ACC112 (cell line): ENCODE results near the gene ZNF598.
"Not testable (repeated sequence)": the region's sequence is repeated elsewhere in the genome, so short reads cannot be mapped to it uniquely, and the experiment has no call there.

Experiments
- H2AFZ ChIP-seq: fragments of 200-600 bp; sonication (generic); one replicate; pipeline ENCODE4 v1.6.0; 2017; ENCODE audit warnings: antibody characterized with exemption, low read length; ENCODE audit not compliant: unreplicated experiment
- H3K27ac ChIP-seq: fragments of 200-600 bp; sonication (generic); 2 replicates; pipeline ENCODE4 v1.5.1; 2014; ENCODE audit warnings: low read depth, mild to moderate bottlenecking, antibody characterized with exemption, low read length, moderate library complexity
- H3K27me3 ChIP-seq: fragments of 200-600 bp; sonication (generic); 2 replicates; pipeline ENCODE4 v1.6.1; 2014; ENCODE audit warnings: mild to moderate bottlenecking, antibody characterized with exemption, low read length, moderate library complexity, mixed read lengths; ENCODE audit not compliant: insufficient read depth
- H3K36me3 ChIP-seq: fragments of 200-600 bp; sonication (generic); 2 replicates; pipeline ENCODE4 v1.6.1; 2016; ENCODE audit warnings: mild to moderate bottlenecking, antibody characterized with exemption, low read length, moderate library complexity, mixed read lengths; ENCODE audit not compliant: insufficient read depth
- H3K4me1 ChIP-seq: fragments of 200-600 bp; sonication (generic); one replicate; pipeline ENCODE4 v1.6.1; 2016; ENCODE audit warnings: low read length, mixed read lengths; ENCODE audit not compliant: insufficient read depth, unreplicated experiment, control insufficient read depth
- H3K4me3 ChIP-seq: fragments of 200-600 bp; sonication (generic); 2 replicates; pipeline ENCODE4 v1.5.1; 2014; ENCODE audit warnings: mild to moderate bottlenecking, low read depth, low read length
- H3K79me2 ChIP-seq: fragments of 200-600 bp; sonication (generic); one replicate; pipeline ENCODE4 v1.6.0; 2016; ENCODE audit warnings: low read length; ENCODE audit not compliant: control insufficient read depth, unreplicated experiment, insufficient read depth

Gene ZNF598

DNA sequence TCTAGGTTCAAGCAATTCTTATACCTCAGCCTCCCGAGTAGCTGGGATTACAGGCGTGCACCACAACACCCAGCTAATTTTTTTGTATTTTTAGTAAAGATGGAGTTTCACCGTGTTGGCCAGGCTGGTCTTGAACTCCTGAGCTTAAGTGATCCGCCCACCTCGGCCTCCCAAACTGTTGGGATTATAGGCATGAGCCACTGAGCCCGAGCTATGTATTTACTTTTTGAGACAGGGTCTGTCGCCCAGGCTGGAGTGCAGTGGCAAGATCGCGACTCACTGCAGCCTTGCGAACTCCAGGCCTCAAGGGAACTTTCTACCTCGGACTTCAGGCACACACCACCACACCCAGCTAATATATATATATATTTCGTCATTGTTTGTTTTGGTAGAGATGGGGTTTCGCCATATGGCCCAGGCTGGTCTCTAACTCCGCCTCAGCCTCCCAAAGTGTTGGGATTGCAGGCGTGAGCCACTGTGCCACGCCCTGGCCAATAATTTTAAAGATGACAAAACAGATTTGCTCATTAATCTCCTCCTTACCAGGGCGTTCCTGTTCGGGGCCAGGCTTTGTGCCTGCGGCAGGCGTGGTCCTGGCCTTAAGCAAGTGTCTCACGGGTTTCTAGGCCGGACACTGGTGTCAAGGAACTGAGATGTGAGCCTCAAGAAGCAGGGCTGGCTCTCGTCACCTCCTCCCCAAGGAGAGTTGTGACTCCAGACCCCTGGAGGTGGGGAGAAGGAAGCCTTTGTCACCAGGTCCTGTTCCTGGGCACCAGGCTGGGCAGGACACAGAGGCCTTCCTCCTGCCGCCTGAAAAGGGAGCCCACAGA, 5.7 kb upstream of the ZNF598 start:
- Histone ChIP-seq H3K4me3 (no peak overlapping the region), H2AFZ (no peak overlapping the region), H3K4me1 (peaks cover 13% of the 10 kb centered on the region), H3K27me3 (peaks cover 11% of the 10 kb centered on the region; the same call in 1 of the 2 replicates), H3K79me2 (peaks cover 6% of the 10 kb centered on the region), H3K27ac (peak overlapping the region; percentile 35; the same call in 1 of the 2 replicates), H3K36me3 (no peaks in the 10 kb centered on the region)

DNA sequence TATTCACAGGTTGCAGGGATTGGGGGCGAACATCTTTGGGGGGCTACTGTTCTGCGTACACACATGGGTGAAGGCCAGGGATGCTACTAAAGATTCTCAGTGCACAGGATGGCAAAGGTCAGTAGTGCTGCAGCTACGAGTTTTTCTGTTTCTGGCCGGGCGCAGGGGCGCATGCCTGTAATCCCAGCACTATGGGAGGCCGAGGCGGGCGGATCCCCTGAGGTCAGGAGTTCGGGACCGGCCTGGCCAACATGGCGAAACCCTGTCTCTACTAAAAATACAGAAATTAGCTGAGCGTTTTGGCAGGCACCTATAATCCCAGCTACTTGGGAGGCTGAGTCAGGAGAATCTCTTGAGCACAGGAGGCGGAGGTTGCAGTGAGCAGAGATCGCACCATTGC, 3.9 kb upstream of the ZNF598 start:
- H3K27ac ChIP-seq = no peak overlapping the region
- H2AFZ ChIP-seq = no peak overlapping the region
- peaks cover 19% of the 10 kb centered on the region for H3K79me2 ChIP-seq
- peaks cover 13% of the 10 kb centered on the region for H3K4me1 ChIP-seq
- H3K27me3 ChIP-seq = no peaks in the 10 kb centered on the region
- H3K4me3 ChIP-seq = no peak overlapping the region
- H3K36me3 ChIP-seq = no peaks in the 10 kb centered on the region

DNA sequence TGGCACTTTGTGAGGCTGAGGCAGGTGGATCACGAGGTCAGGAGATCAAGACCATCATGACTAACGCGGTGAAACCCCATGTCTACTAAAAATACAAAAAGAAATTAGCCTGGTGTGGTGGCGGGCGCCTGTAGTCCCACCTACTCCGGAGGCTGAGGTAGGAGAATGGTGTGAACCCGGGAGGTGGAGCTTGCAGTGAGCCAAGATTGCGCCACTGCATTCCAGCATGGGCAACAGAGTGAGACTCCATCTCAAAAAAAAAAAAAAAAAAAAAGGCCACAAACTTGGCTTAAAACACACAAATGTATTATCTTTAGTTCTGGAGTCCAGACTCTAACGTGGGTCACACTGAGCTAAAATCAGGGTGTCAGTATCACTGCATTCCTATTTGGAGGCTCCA, 2.1 kb upstream of the ZNF598 start:
- H3K4me3 ChIP-seq = not testable (repeated sequence)

DNA sequence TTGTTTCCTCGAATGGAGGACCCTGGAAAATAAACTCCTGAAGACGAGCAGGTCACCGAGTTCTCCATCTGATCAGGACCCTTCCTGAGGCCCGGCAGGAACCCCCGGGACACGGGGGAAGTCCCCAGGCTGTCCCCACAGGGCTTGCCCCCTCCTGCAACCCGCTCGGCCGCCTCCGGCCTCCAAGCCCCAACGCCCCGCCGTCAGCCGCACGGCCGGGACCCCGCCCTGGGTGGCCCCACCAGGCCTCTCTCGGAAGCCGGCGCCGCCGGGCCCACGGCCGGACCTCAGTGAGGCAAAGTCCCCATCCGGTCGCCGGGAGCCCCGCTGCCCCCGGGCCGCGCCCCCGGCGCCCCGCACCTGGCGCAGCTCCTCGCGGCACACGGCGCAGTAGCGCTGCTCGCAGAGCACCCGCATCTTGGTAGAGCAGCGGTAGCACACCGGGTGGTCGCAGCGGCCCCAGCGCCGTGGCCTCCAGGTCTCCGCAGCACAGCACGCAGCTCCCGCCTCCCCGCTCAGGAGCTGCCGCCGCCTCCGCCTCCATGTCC, 383 bp downstream of the ZNF598 start:
- Histone ChIP-seq H3K36me3 (no peaks in the 10 kb centered on the region), H3K79me2 (peaks cover 62% of the 10 kb centered on the region), H3K4me1 (peaks cover 25% of the 10 kb centered on the region), H2AFZ (no peak overlapping the region), H3K27ac (peak overlapping the region; percentile 70), H3K27me3 (no peaks in the 10 kb centered on the region), H3K4me3 (peak overlapping the region; percentile 83)

More for the DNA sequence above, 2.1 kb upstream of the ZNF598 start:
- Histone ChIP-seq H3K79me2 (peaks cover 37% of the 10 kb centered on the region), H3K4me1 (peaks cover 28% of the 10 kb centered on the region)
- not testable (repeated sequence) for H2AFZ ChIP-seq, H3K36me3 ChIP-seq, H3K27me3 ChIP-seq, H3K27ac ChIP-seq

DNA sequence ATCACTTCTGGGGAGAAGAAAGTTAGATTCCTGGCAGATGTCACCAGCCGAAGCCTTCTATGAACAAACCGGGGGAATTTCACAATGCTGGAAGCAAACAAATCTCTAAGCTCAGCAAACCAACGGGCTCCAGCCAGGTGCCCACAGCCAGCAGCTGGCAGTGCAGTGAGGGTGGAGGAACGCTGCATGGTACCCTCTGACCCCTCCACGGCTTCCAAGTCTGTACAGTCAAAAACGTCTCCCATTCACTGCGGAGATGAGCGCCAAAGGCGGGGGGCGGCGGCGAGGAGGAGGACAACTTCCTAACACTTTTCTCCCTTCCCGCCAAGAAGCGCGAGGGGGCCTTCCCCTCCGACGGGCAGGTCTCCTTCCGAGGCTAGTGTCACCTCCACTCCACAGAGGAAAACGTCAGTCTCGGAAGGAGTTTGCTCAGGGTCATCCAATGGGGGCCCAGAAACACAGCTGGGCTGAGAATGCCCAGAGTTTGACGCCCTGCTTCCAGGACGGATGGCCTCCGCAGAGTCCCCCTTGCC, 924 bp downstream of the ZNF598 start:
- Histone ChIP-seq H2AFZ (no peak overlapping the region), H3K27me3 (no peaks in the 10 kb centered on the region), H3K27ac (peak overlapping the region; percentile 70), H3K4me3 (peak overlapping the region; percentile 83), H3K79me2 (peaks cover 66% of the 10 kb centered on the region), H3K36me3 (no peaks in the 10 kb centered on the region), H3K4me1 (peaks cover 28% of the 10 kb centered on the region)

DNA sequence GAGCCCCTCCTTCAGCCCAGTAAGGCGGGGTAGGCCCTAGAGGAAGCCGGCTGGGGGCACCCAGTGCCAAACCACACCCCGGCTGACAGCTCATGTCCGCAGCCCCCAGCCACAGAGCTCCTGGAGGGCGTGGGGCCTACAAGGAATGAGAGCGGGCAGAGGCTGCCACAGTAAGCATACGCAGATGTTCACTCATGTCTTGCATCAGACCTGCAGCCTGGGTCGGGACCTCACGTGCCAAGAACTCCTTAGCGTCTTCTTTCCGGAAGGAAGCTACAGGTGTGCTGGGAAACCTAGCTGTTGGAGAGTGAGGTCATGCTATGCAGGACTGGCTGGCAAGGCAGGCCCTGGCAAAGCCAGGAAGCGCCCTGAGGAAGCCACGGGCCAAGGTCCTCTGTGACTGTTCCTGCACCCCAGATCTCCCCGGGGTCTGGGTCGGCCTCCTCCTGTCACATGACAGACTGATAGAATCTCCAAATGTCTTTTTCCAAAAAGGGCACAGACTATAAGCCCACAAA, 1.6 kb downstream of the ZNF598 start:
- Histone ChIP-seq H3K79me2 (peaks cover 72% of the 10 kb centered on the region), H2AFZ (no peak overlapping the region), H3K27ac (peak overlapping the region; percentile 70)

DNA sequence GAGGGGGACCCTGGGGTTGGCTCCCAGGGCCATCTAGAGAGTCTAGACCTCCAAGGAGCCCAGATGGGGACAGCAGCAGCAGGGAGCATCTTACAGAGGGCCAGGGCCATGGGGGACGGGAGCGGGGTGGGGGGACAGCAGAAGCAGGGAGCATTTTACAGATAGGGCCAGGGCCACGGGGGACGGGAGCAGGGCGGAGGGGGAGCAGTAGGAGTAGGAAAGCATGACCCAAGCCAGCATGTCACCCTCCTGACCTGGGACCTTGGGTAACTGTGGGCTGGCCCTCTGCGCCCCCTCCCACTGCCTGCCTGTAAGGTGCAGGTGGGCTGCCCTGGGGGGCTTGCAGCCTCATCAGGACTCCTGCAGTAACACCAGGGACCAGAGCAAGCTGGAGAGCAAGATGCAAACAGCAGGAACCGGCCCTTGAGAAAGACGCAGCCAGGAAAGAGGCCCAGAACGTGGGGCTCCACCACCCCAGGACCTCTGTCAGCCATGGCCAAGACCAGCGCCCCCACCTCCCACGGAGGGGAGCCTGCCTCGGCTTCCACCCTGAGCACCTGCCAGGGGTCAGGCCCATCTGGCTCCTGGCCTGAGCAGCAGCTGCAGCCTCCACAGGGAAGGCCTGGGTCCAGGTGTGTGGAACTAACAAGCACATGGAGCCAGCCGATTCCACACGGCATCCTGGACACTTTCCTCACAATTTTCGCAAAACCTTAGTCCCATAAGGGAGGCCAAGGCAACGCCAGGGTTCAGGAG, 2.4 kb downstream of the ZNF598 start:
- Histone ChIP-seq H3K4me1 (peaks cover 28% of the 10 kb centered on the region), H3K79me2 (peaks cover 74% of the 10 kb centered on the region), H3K36me3 (0 out of 2 replicates have a peak, but pooled peaks cover 4% of the 10 kb centered on the region), H3K27me3 (no peaks in the 10 kb centered on the region), H3K4me3 (peak overlapping the region; percentile 83), H3K27ac (peak overlapping the region; percentile 68), H2AFZ (no peak overlapping the region)

More for the DNA sequence above, 1.6 kb downstream of the ZNF598 start:
- no peaks in the 10 kb centered on the region for H3K27me3 ChIP-seq
- no peaks in the 10 kb centered on the region for H3K36me3 ChIP-seq
- H3K4me3 ChIP-seq = peak overlapping the region; percentile 83
- peaks cover 28% of the 10 kb centered on the region for H3K4me1 ChIP-seq

DNA sequence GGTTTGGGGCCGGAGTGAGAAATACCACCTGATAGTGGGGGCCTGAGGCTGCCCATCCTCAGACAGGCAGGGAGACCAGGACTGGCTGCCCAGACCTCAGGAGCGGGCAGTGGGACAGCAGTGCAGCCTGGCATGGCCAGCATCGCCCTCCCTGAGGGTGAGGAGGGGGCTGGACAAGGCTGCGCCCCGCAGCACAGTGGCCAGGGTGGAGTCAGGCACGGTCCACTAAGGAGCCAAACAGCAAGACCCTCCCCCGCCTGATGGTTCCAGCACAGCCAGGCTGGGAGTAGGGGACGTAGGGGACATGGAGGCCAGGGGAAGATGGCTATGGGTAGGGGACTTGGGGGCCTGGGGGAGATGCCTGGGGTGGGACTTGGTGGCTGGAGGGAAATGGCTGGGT, 3.3 kb downstream of the ZNF598 start:
- Histone ChIP-seq H3K4me1 (peaks cover 28% of the 10 kb centered on the region), H3K4me3 (no peak overlapping the region), H3K79me2 (peaks cover 74% of the 10 kb centered on the region), H2AFZ (no peak overlapping the region), H3K36me3 (peaks cover 12% of the 10 kb centered on the region; the same call in 1 of the 2 replicates), H3K27me3 (no peaks in the 10 kb centered on the region), H3K27ac (no peak overlapping the region)

DNA sequence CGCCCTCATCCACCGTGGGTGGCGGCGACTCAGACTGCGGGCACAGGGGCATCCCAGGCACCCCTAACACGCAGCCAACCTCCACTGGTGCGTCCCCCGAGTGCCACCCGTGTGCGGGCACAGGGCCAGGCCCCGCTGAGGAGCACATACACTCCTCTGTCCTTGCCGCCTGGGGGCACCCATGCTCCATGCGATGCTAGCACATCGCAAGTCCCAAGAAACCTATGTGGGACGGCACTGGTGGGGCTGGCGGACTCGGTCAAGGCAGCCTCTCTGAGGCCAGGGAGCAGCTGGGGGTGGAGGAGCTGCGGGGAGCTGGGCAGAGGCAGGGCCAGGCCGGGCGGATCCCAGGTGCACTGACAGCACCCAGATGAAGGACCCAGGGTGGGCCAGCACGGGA, 4.0 kb downstream of the ZNF598 start:
- peaks cover 27% of the 10 kb centered on the region for H3K4me1 ChIP-seq
- peaks cover 72% of the 10 kb centered on the region for H3K79me2 ChIP-seq
- H3K27ac ChIP-seq = no peak overlapping the region
- H3K36me3 ChIP-seq = peaks cover 15% of the 10 kb centered on the region; the same call in 1 of the 2 replicates
- no peak overlapping the region for H3K4me3 ChIP-seq
- H3K27me3 ChIP-seq = no peaks in the 10 kb centered on the region
- H2AFZ ChIP-seq = no peak overlapping the region

DNA sequence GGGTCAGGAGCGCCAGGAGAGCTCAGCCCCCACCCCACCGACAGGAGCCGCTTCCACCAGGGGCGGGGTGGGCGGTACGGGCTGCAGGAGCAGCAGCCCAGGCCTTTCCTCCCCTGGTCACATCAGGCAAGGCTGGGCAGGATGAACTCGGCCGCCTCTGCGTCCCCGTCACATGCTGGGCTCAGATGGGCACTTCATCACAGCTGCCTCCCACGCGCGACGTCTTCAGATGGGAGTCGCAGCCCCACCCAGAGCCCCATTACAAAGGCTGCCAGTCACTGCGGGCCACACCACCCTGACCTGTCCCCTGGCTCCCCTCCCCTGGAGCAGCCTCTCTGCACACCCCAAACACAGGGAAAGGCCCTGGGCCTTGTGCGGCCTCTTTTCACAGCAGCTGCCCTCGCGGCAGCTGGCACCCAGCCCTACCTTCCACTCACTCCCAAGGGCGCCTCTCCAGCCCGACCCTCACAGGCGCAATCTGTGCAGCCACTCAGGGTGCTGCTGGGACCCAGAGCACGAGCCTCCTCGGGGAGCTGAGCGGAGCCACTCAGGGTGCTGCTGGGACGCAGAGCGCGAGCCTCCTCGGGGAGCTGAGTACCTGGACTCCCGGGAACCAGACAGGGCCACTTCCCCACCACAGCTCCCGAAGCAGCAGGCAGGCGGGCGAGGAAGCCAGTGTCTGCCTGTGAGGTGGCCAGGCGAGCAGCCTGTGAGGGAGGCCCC, 4.7 kb downstream of the ZNF598 start:
- Histone ChIP-seq H3K36me3 (peaks cover 15% of the 10 kb centered on the region; the same call in 1 of the 2 replicates), H3K4me3 (no peak overlapping the region), H3K79me2 (peaks cover 65% of the 10 kb centered on the region), H2AFZ (no peak overlapping the region), H3K27ac (no peak overlapping the region), H3K4me1 (peaks cover 24% of the 10 kb centered on the region), H3K27me3 (no peaks in the 10 kb centered on the region)
